AG04450 (cell line): ENCODE data around the gene LY86. TPM values are rescaled to one million over a fixed set of nuclear protein-coding genes. Genes with fewer than 3 reads are reported as not detected.
A peak's percentile ranks its signal among the peaks of the same experiment; 100 is the strongest.

Experiments used
- CTCF ChIA-PET: fragments of 300-600, 350-600 bp; formaldehyde crosslinking; extraction: SDS; loops from one replicate; lab custom pipeline; 2022; ENCODE audit warnings: antibody characterized with exemption, inconsistent platforms; lab: Charles Lee
- POLR2A ChIA-PET: fragments of 350-600 bp; formaldehyde crosslinking; extraction: SDS; loops from one replicate; lab custom pipeline; 2021; ENCODE audit warnings: antibody characterized with exemption, inconsistent platforms; lab: Yijun Ruan, JAX
- DNase-seq: peaks from one replicate; pipeline ENCODE4 v3.0.0-alpha.2; 2011; ENCODE audit warnings: low read depth, low spot score
- H3K27ac ChIP-seq: one replicate; pipeline ENCODE4 v1.5.1; 2012; ENCODE audit warnings: low read depth, low read length, control low read depth
- H3K27me3 ChIP-seq: one replicate; pipeline ENCODE4 v1.6.0; 2012; ENCODE audit warnings: low read length; ENCODE audit not compliant: control insufficient read depth, insufficient read depth
- H3K4me3 ChIP-seq: 2 replicates; pipeline ENCODE4 v1.5.1; 2011; ENCODE audit warnings: mild to moderate bottlenecking, low read depth, low read length, control low read depth
- H3K9me3 ChIP-seq: 2 replicates; pipeline ENCODE4 v1.5.1; 2012; ENCODE audit warnings: low read length; ENCODE audit not compliant: control insufficient read depth, insufficient read depth
- polyA plus RNA-seq: library from polyadenylated mRNA; depleted of rRNA; stranded (reverse); fragments of >200 nt; gene quantifications from 2 replicates; pipeline ENCODE4 v1.2.3, GENCODE V29; 2011
- TF ChIP-seq, protein P1 (sequence below): IDR thresholded peaks from 2 replicates; pipeline ENCODE4 v1.5.1; 2011; ENCODE audit warnings: low read depth, low read length, control low read depth, inconsistent platforms

The LY86 gene
- polyA plus RNA-seq, 1 experiment: not detected

DNA sequence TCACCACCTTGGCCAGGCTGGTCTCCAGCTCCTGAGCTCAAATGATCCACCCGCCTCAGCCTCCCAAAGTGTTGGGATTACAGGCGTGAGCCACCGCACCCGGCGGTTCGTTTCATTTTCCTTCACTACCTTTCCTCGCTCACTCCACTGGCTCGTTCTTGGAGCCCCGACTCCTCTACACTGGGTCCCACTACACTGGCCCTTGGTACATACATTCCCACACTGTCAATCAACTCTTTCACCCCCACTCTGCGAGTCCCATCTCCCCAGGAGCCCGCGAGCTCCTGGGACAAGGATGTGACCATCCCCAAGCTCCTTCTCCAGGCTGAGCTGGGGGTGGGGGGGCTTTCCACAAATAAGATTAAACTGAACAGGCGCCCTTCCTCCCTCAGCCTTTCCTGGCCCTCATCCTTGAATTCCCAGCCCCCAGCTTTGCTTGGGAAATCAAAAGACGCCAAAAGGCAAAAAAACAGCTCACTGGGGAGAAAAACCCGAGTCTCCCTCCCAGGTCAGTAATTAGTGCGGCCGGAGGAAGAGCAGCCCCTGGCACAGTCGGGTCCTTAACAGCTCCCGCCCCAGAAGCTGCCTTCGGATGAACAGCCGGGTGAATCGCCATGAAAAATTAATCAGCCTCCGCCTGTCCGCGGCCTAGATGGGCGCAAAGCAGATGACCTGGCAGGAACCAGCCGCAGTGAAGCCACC is 42.8 kb upstream of the LY86 start:
- no peak for DNase-seq
- peaks cover 6% of the 10 kb centered on the region for H3K9me3 ChIP-seq
- CTCF ChIA-PET: interaction anchor here (0.9 to 3.4 kb wide), 7 partner anchors 10 to 1404 kb away, joined by 5 to 37 read pairs (median 9); no protein-coding TSS in a partner anchor
- peaks cover 6% of the 10 kb centered on the region for H3K27me3 ChIP-seq
- POLR2A ChIA-PET: no interaction called here
- no peak overlapping the region for H3K27ac ChIP-seq
- TF ChIP-seq, protein P1, sequence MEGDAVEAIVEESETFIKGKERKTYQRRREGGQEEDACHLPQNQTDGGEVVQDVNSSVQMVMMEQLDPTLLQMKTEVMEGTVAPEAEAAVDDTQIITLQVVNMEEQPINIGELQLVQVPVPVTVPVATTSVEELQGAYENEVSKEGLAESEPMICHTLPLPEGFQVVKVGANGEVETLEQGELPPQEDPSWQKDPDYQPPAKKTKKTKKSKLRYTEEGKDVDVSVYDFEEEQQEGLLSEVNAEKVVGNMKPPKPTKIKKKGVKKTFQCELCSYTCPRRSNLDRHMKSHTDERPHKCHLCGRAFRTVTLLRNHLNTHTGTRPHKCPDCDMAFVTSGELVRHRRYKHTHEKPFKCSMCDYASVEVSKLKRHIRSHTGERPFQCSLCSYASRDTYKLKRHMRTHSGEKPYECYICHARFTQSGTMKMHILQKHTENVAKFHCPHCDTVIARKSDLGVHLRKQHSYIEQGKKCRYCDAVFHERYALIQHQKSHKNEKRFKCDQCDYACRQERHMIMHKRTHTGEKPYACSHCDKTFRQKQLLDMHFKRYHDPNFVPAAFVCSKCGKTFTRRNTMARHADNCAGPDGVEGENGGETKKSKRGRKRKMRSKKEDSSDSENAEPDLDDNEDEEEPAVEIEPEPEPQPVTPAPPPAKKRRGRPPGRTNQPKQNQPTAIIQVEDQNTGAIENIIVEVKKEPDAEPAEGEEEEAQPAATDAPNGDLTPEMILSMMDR: no peak
- no peak overlapping the region; the same call in 1 of the 2 replicates for H3K4me3 ChIP-seq

DNA sequence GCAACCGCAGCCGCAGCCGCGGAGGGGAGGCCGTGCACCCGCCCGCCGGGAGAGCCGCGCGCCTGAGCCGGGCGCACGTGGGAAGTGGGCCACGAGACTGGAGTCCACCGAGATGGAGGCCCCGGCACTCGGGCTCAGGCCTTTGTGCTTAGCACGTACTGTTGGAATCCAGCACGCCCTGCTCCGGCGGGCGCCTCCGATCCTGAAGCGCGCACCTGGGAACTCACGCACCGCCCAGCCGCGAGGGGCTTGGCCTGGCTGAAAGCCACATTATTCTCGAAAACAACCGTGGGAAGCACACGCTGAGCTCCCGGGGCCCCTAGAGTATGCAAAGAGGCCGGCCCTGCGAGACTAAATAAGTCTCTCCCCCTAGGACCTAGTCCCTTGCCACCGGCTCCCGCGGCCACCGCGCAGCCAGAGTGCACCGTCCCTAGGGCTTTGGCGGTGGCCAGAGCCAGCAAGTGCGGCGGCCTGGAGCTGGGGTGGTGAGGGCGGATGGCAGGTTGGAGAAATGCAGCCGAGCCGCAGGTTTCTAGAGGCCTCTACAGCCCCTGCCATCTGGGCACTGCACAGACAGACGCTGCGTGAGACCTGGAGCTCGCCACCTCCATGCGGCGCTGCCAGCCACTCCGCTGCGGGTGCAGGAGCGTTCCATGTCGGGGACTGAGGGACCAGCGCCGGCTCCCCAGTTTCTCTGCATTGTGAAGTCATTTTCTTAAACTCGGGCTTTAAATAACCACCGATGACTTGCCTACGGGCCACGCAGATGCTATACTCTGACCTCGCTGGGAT is 42.0 kb upstream of the LY86 start:
- H3K9me3 ChIP-seq: peaks cover 6% of the 10 kb centered on the region
- POLR2A ChIA-PET: no interaction called here
- TF ChIP-seq, protein P1: no peak

DNA sequence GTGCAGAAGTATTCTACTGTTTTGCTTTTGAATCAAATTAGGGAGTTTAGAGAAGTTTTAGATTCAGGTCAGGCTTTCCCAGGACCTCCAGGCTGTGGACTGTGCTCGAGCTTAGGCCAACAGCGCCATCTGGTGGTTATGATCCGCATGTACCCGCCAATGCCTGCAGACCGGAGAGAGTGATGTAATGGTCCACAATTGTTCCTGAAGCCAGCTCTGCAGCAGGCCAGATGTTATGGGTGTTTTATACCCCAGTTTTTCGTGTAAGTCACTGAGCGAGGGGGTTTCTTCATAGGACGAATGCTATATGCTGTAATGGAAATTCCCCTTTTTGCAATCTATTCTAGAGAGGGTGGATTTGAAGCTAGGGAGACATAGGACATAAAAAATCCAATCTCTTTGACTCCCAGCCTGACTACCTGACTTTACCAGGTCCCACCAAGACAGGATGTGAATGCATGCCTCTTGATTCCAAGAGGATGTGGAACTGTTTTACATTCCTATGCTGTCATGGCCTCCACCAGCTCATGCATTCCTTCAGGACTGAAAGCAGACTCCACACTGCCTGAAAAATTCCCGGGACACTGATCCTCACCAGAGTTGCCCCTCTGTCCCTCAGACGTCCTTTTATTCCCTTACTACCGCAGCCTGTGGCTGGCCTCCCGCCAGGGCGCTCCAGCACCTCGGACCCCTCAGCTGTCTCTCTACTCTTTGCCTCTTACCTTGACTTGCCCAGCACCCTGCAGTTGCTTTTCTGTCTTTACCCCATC is 41.2 kb upstream of the LY86 start:
- ChIA-PET POLR2A (no interaction called here), CTCF (interaction anchor here (0.6 to 3.4 kb wide), 20 partner anchors 9 to 1605 kb away, joined by 3 to 37 read pairs (median 5); no protein-coding TSS in a partner anchor)
- Histone ChIP-seq H3K4me3 (peak overlapping the region; percentile 34), H3K27me3 (peaks cover 6% of the 10 kb centered on the region), H3K9me3 (peaks cover 6% of the 10 kb centered on the region), H3K27ac (no peak overlapping the region)
- peak; percentile 47 for DNase-seq
- TF ChIP-seq, protein P1: peak; percentile 88

More for the DNA sequence above, 42.0 kb upstream of the LY86 start:
- Histone ChIP-seq H3K4me3 (peak overlapping the region; percentile 34), H3K27ac (no peak overlapping the region), H3K27me3 (peaks cover 6% of the 10 kb centered on the region)
- CTCF ChIA-PET: interaction anchor here (0.6 to 3.4 kb wide), 19 partner anchors 10 to 1604 kb away, joined by 3 to 37 read pairs (median 5); no protein-coding TSS in a partner anchor
- no peak for DNase-seq

DNA sequence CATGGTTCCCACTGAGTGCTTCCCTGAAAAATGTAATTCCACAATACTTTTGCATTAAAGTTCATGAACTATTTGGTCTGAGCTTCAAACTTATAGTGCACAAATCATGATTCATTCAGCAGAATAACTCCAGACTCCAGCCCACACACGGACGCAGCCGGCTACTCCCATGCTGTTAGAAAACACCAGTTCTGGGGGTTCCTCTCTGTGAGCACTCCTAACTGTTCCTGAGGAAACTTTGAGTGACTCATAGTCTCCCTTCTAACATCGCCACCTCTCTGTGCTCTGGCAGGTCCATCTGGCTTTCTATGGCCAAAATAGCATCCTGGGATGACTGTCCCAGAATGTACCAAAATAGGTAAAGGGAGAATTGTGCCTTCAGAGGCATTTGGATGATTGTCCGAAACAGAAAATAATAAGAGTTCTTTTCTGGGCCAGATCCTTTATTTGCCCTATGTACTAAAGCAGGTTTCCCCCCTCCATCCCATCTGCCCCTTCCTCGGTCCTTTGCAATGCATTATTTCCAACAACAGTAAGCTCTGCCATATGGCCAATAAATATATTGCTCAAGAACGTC is 32.3 kb upstream of the LY86 start:
- TF ChIP-seq, protein P1: no peak

More for the DNA sequence above, 32.3 kb upstream of the LY86 start:
- H3K9me3 ChIP-seq: no peaks in the 10 kb centered on the region
- no peaks in the 10 kb centered on the region for H3K27me3 ChIP-seq
- H3K4me3 ChIP-seq: no peak overlapping the region
- no peak overlapping the region for H3K27ac ChIP-seq
- POLR2A ChIA-PET: no interaction called here
- CTCF ChIA-PET: interaction anchor here (0.6 to 3.0 kb wide), 2 partner anchors 9 to 408 kb away, joined by 3 to 12 read pairs; no protein-coding TSS in a partner anchor
- DNase-seq: no peak
